Measurements from ENCODE around the gene PNPLA7.

DNA sequence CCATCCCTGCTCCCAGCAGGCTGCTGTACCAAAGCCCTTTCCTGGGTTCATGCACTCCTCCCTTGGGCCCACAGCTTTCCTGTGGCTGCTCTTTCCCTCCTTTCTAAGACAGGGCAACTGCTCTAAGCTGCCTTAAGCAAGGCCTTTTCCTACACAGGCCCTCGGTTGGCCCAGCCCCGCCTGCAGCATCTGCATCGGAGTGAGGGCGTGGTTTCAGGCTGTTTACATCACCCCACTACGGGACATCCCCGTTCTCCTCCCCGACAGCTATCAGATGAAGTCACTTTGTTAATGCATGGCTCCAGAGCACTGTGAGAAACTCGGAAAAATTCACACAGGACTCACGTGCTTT is 25.1 kb upstream of the PNPLA7 start:
- TF ChIP-seq, protein P1, sequence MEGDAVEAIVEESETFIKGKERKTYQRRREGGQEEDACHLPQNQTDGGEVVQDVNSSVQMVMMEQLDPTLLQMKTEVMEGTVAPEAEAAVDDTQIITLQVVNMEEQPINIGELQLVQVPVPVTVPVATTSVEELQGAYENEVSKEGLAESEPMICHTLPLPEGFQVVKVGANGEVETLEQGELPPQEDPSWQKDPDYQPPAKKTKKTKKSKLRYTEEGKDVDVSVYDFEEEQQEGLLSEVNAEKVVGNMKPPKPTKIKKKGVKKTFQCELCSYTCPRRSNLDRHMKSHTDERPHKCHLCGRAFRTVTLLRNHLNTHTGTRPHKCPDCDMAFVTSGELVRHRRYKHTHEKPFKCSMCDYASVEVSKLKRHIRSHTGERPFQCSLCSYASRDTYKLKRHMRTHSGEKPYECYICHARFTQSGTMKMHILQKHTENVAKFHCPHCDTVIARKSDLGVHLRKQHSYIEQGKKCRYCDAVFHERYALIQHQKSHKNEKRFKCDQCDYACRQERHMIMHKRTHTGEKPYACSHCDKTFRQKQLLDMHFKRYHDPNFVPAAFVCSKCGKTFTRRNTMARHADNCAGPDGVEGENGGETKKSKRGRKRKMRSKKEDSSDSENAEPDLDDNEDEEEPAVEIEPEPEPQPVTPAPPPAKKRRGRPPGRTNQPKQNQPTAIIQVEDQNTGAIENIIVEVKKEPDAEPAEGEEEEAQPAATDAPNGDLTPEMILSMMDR (IDR thresholded peaks at IDR 0.05): no peak
- no peak for TF ChIP-seq POLR2A (IDR thresholded peaks at IDR 0.05)
